ENCODE data around the gene IREB2. TPM values are rescaled to one million over a fixed set of nuclear protein-coding genes. Genes with fewer than 3 reads are reported as not detected.

IREB2 gene
- total and polyA plus RNA-seq, 2 of the 13 experiments (the other 11 are each of a cell fraction or from before 2014, with no cell fraction given), result 24.2 to 30.4 TPM

DNA sequence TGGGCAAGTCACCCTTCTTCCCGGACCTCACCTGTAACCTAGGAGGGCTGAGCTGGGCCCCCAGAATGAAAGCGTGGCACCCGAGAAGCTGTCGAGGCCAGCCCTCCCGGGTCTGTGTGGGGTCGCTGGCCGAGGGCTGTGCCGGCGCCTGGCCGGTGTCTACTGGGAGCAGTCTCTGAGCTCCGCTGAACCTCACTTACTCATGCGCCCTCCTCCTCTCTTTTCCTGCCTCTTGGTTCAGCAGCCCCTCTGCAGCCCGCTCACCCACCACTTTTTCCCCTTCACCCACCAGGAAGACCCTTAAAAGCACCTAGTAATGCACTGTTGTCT lies 69.8 kb downstream of the IREB2 start (continued):
- TF ChIP-seq CREM (IDR thresholded peaks at IDR 0.05) (no peak), CREM (CRISPR knock-in tag; IDR thresholded peaks at IDR 0.05) (no peak), SNRNP70 (IDR thresholded peaks at IDR 0.05; ENCODE audit: low read depth, low read length) (no peak), ZNF609 (CRISPR knock-in tag; IDR thresholded peaks at IDR 0.05; ENCODE audit: borderline replicate concordance) (no peak), ZNF296 (CRISPR knock-in tag; conservative IDR thresholded peaks at IDR 0.05) (0 out of 2 replicates have a peak, but pooled peaks have one; percentile 3), ZFY (CRISPR knock-in tag; IDR thresholded peaks at IDR 0.05) (no peak), RARG (CRISPR knock-in tag; IDR thresholded peaks at IDR 0.05; ENCODE audit: low read depth) (no peak), PHF21A (CRISPR knock-in tag; IDR thresholded peaks at IDR 0.05) (no peak), ZSCAN12 (CRISPR knock-in tag; IDR thresholded peaks at IDR 0.05) (no peak), TAF1 (CRISPR knock-in tag; IDR thresholded peaks at IDR 0.05) (peak; percentile 4; the same call in 1 of the 2 replicates), ZNF33A (CRISPR knock-in tag; IDR thresholded peaks at IDR 0.05; ENCODE audit: borderline replicate concordance) (no peak), ZNF382 (CRISPR knock-in tag; IDR thresholded peaks at IDR 0.05; ENCODE audit: borderline replicate concordance) (no peak), KAT2B (IDR thresholded peaks at IDR 0.05; ENCODE audit: borderline replicate concordance, low read depth, low read length) (no peak), IRF2 (CRISPR knock-in tag; IDR thresholded peaks at IDR 0.05) (no peak), WIZ (CRISPR knock-in tag; IDR thresholded peaks at IDR 0.05) (no peak), ZFX (CRISPR knock-in tag; IDR thresholded peaks at IDR 0.05; ENCODE audit: low read depth) (no peak), E2F2 (CRISPR knock-in tag; IDR thresholded peaks at IDR 0.05; ENCODE audit: borderline replicate concordance) (no peak), IKZF1 (IDR thresholded peaks at IDR 0.05) (no peak), HNRNPK (IDR thresholded peaks at IDR 0.05; ENCODE audit: low read depth, low read length, poor library complexity, severe bottlenecking) (no peak), POGZ (CRISPR knock-in tag; IDR thresholded peaks at IDR 0.05) (no peak), ZNF850 (CRISPR knock-in tag; conservative IDR thresholded peaks at IDR 0.05) (no peak), HDAC2 (CRISPR knock-in tag; IDR thresholded peaks at IDR 0.05) (no peak), ZNF777 (CRISPR knock-in tag; IDR thresholded peaks at IDR 0.05) (peak; percentile 52; the same call in 1 of the 2 replicates), ZNF749 (CRISPR knock-in tag; IDR thresholded peaks at IDR 0.05; ENCODE audit: borderline replicate concordance) (no peak)
- TF ChIP-seq, protein P1, sequence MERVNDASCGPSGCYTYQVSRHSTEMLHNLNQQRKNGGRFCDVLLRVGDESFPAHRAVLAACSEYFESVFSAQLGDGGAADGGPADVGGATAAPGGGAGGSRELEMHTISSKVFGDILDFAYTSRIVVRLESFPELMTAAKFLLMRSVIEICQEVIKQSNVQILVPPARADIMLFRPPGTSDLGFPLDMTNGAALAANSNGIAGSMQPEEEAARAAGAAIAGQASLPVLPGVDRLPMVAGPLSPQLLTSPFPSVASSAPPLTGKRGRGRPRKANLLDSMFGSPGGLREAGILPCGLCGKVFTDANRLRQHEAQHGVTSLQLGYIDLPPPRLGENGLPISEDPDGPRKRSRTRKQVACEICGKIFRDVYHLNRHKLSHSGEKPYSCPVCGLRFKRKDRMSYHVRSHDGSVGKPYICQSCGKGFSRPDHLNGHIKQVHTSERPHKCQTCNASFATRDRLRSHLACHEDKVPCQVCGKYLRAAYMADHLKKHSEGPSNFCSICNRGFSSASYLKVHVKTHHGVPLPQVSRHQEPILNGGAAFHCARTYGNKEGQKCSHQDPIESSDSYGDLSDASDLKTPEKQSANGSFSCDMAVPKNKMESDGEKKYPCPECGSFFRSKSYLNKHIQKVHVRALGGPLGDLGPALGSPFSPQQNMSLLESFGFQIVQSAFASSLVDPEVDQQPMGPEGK (CRISPR knock-in tag; IDR thresholded peaks at IDR 0.05), result no peak; the same call in 1 of the 2 replicates

Measured in HepG2 (cell line).